Osteoblast (primary cell): ENCODE data around the gene PMP22. TPM values are rescaled to one million over a fixed set of nuclear protein-coding genes. Genes with fewer than 3 reads are reported as not detected.

ENCODE experiments used
- DNase-seq: peaks from one replicate; pipeline ENCODE4 v3.0.0; 2011; ENCODE audit warnings: low spot score, mixed read lengths; ENCODE audit not compliant: insufficient read length; ENCODE audit errors: missing footprints
- H2AFZ ChIP-seq: 2 replicates; pipeline ENCODE4 v1.6.0; 2011; ENCODE audit warnings: mild to moderate bottlenecking, low read length
- H3K27ac ChIP-seq: 2 replicates; pipeline ENCODE4 v1.5.1; 2011; ENCODE audit warnings: mild to moderate bottlenecking, low read depth, low read length, moderate library complexity
- H3K27me3 ChIP-seq: 2 replicates; pipeline ENCODE4 v1.6.0; 2012; ENCODE audit warnings: mild to moderate bottlenecking, control low read depth, inconsistent platforms, low read length, moderate library complexity; ENCODE audit not compliant: insufficient read depth
- H3K36me3 ChIP-seq: 2 replicates; pipeline ENCODE4 v1.5.1; 2011; ENCODE audit warnings: mild to moderate bottlenecking, low read length, control low read depth, moderate library complexity; ENCODE audit not compliant: insufficient read depth
- H3K4me1 ChIP-seq: 2 replicates; pipeline ENCODE4 v1.5.1; 2011; ENCODE audit warnings: mild to moderate bottlenecking, low read length, control low read depth, moderate library complexity; ENCODE audit not compliant: insufficient read depth
- H3K4me2 ChIP-seq: 2 replicates; pipeline ENCODE4 v1.6.0; 2011; ENCODE audit warnings: mild to moderate bottlenecking, low read length; ENCODE audit not compliant: insufficient read depth
- H3K4me3 ChIP-seq: fragments of 200-600 bp; sonication (generic); 3 replicates; pipeline ENCODE4 v1.5.1; 2012; ENCODE audit warnings: mild to moderate bottlenecking, low read length, inconsistent platforms; ENCODE audit not compliant: insufficient read depth
- H3K79me2 ChIP-seq: 2 replicates; pipeline ENCODE4 v1.6.0; 2012; ENCODE audit warnings: mild to moderate bottlenecking, low read length, control low read depth, inconsistent platforms; ENCODE audit not compliant: insufficient read depth
- H3K9me3 ChIP-seq: 2 replicates; pipeline ENCODE4 v1.5.1; 2011; ENCODE audit warnings: low read depth, low read length, control low read depth
- H4K20me1 ChIP-seq: 2 replicates; pipeline ENCODE4 v1.6.0; 2012; ENCODE audit warnings: mild to moderate bottlenecking, low read length, control low read depth; ENCODE audit not compliant: insufficient read depth
- CTCF ChIP-seq: IDR thresholded peaks from 2 replicates; pipeline ENCODE4 v1.5.1; 2011; ENCODE audit warnings: mild to moderate bottlenecking, low read depth, low read length, moderate library complexity; ENCODE audit errors: extremely low read depth
- total RNA-seq: library from RNA; depleted of rRNA; stranded (reverse); fragments of >200 nt; gene quantifications from 2 replicates; pipeline ENCODE4 v1.2.3, GENCODE V29; 2012

The PMP22 gene
- total RNA-seq, 1 donor, result 163 TPM

- Histone ChIP-seq H3K4me2 (no peak overlapping the region), H3K79me2 (peaks cover 9% of the 10 kb centered on the region), H4K20me1 (no peaks in the 10 kb centered on the region), H3K27me3 (peaks cover 7% of the 10 kb centered on the region), H3K36me3 (no peaks in the 10 kb centered on the region), H3K27ac (no peak overlapping the region), H3K9me3 (no peaks in the 10 kb centered on the region), H3K4me1 (peaks cover 46% of the 10 kb centered on the region), H3K4me3 (no peak overlapping the region), H2AFZ (no peak overlapping the region)
- no peak for TF ChIP-seq CTCF
- DNase-seq, result no peak
Observed at GRCh38 chr17:15268461-15268860, 3.3 kb upstream of the PMP22 start.

- Histone ChIP-seq H3K4me2 (no peak overlapping the region), H3K4me1 (peaks cover 48% of the 10 kb centered on the region), H3K79me2 (peaks cover 9% of the 10 kb centered on the region), H3K4me3 (no peak overlapping the region), H3K9me3 (no peaks in the 10 kb centered on the region), H3K27me3 (peaks cover 7% of the 10 kb centered on the region), H4K20me1 (no peaks in the 10 kb centered on the region), H2AFZ (no peak overlapping the region), H3K36me3 (no peaks in the 10 kb centered on the region), H3K27ac (no peak overlapping the region)
- no peak for TF ChIP-seq CTCF
- no peak for DNase-seq
Observed at GRCh38 chr17:15267996-15268395, 2.9 kb upstream of the PMP22 start.

GRCh38 chr17:15266325-15267125, 1.4 kb upstream of the PMP22 start:
- Histone ChIP-seq H4K20me1 (no peaks in the 10 kb centered on the region), H3K79me2 (peaks cover 17% of the 10 kb centered on the region), H3K4me3 (no peak overlapping the region), H3K4me2 (no peak overlapping the region), H3K36me3 (no peaks in the 10 kb centered on the region), H3K27ac (no peak overlapping the region), H3K4me1 (peaks cover 38% of the 10 kb centered on the region), H2AFZ (no peak overlapping the region), H3K9me3 (no peaks in the 10 kb centered on the region), H3K27me3 (peaks cover 7% of the 10 kb centered on the region)
- DNase-seq, result no peak
- no peak for TF ChIP-seq CTCF

- Histone ChIP-seq H3K27ac (no peak overlapping the region), H3K4me1 (peaks cover 33% of the 10 kb centered on the region), H3K79me2 (peaks cover 31% of the 10 kb centered on the region), H4K20me1 (peaks cover 5% of the 10 kb centered on the region), H3K9me3 (no peaks in the 10 kb centered on the region), H3K36me3 (no peaks in the 10 kb centered on the region), H3K4me2 (peak overlapping the region; percentile 73), H3K4me3 (peak overlapping the region; percentile 68), H2AFZ (peak overlapping the region; percentile 38), H3K27me3 (peaks cover 7% of the 10 kb centered on the region)
- no peak for DNase-seq
- TF ChIP-seq CTCF, result no peak
Observed at GRCh38 chr17:15264542-15264941, 584 bp downstream of the PMP22 start.
